BE2C (cell line): ENCODE data around the gene SH3RF3.

Source experiments
- DNase-seq: peaks from one replicate; pipeline ENCODE4 v3.0.0-alpha.2; 2020
- H3K27me3 ChIP-seq: fragments of 250-450 bp; sonication (Bioruptor Pico); 2 replicates; pipeline ENCODE4 v1.5.1; 2020; ENCODE audit warnings: mild to moderate bottlenecking
- H3K36me3 ChIP-seq: fragments of 250-450 bp; sonication (Bioruptor Pico); 2 replicates; pipeline ENCODE4 v1.5.1; 2020; ENCODE audit warnings: mild to moderate bottlenecking
- H3K4me1 ChIP-seq: fragments of 250-450 bp; sonication (Bioruptor Pico); 2 replicates; pipeline ENCODE4 v1.5.1; 2020
- H3K4me3 ChIP-seq: 2 replicates; pipeline ENCODE4 v1.5.1; 2011; ENCODE audit warnings: low read depth, low read length
- H3K9me3 ChIP-seq: fragments of 250-450 bp; sonication (Bioruptor Pico); 2 replicates; pipeline ENCODE4 v1.5.1; 2020
- TF ChIP-seq, protein P1 (sequence below): IDR thresholded peaks from 2 replicates; pipeline ENCODE4 v1.5.1; 2012; ENCODE audit warnings: mild to moderate bottlenecking, low read depth, low read length

The SH3RF3 gene

DNA sequence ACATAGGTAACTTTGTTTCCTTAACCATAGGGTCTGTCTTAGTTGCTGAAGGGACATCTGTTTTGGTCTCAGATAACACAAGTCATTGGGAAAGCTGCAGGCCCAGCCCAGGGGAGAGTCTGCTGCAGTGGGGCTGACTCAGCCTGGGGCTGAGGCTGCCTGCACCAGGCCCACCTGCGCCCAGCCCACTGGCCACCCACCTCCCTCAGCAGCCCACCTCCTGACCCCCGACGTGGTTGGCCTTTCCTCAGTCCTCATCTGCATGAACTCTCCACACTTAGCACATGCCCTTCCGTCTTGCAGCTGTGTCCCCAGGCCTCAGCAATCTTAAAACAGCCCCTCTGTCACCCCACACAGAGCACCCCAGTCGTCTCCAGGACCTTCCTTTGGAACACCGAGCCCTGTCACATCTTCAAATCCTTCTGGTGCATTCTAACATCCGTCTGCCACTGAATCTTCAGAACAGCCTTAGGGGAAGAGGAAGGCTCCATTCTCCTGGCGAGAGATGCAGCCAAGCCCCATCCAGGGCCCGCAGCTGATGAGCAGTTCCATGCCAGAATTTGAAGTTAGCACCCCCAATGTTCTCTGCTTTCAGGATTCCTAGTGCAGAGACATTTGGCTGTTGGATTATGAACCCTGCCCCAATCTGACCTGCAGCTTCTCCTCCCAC is 253.4 kb downstream of the SH3RF3 start:
- Histone ChIP-seq H3K9me3 (no peaks in the 10 kb centered on the region), H3K4me1 (no peaks in the 10 kb centered on the region), H3K27me3 (no peaks in the 10 kb centered on the region), H3K36me3 (no peaks in the 10 kb centered on the region), H3K4me3 (no peak overlapping the region)
- TF ChIP-seq, protein P1, sequence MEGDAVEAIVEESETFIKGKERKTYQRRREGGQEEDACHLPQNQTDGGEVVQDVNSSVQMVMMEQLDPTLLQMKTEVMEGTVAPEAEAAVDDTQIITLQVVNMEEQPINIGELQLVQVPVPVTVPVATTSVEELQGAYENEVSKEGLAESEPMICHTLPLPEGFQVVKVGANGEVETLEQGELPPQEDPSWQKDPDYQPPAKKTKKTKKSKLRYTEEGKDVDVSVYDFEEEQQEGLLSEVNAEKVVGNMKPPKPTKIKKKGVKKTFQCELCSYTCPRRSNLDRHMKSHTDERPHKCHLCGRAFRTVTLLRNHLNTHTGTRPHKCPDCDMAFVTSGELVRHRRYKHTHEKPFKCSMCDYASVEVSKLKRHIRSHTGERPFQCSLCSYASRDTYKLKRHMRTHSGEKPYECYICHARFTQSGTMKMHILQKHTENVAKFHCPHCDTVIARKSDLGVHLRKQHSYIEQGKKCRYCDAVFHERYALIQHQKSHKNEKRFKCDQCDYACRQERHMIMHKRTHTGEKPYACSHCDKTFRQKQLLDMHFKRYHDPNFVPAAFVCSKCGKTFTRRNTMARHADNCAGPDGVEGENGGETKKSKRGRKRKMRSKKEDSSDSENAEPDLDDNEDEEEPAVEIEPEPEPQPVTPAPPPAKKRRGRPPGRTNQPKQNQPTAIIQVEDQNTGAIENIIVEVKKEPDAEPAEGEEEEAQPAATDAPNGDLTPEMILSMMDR: no peak
- no peak for DNase-seq

DNA sequence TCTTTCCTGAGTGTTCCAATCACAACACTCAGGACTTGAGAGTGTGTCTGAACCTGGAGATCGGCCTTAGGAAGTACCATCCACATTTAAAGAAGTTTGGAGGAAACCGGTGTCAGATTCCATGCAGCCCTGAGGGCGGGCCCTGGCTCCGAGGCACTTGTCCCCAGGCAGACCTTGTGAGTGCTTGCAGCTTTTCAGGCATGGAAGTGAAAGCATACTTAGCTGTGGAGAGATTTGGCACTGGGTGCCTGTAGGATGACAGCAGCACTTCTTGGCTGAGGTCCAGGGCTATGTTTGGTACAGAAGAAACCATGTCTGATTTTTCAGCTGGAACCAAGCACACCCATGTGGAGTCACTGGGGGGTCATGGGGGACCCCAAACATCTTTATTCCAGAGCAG is 253.9 kb downstream of the SH3RF3 start:
- H3K27me3 ChIP-seq: no peaks in the 10 kb centered on the region
- no peaks in the 10 kb centered on the region for H3K4me1 ChIP-seq
- H3K36me3 ChIP-seq: no peaks in the 10 kb centered on the region
- H3K4me3 ChIP-seq: no peak overlapping the region
- TF ChIP-seq, protein P1: no peak
- DNase-seq: no peak
- no peaks in the 10 kb centered on the region for H3K9me3 ChIP-seq

DNA sequence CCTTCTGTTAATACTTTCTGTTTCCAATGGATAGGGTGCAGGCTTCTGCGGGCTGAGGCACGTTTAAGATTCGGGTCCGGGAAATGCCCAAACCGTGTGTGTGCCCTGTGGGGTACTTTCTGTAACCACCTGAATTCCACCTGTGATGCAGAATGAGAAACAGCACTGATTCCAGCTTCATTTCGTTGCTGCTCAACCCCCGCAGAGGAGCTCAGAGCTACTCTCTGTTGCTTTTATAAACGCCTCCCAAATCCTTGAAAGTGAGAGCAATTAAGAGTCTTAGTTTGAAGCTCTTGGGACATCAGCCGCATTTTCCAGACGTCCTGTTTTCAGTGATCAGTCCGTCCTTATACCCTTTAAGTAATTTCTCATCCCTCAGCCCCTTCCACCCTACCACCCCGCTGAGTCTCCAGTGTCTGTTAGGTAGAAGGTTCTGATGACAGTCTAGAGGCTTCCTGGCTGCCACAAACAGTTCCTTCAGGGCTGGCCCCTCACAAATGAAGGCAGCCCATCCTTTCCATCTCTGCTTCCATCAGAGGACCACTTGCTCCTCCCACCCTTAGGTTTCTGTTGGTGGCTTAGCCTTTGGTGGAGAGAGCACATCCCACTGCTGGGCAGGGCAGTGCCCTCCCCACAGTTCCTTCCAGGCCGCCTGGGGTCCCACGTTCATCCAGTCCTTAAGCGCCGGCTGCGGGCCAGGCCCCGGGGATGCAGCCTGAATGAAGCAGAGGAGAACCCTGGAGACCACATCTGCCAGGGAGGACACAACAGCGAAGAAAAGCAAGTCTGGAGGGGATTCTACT is 254.7 kb downstream of the SH3RF3 start:
- no peaks in the 10 kb centered on the region for H3K27me3 ChIP-seq
- H3K36me3 ChIP-seq: no peaks in the 10 kb centered on the region
- TF ChIP-seq, protein P1: no peak
- no peak for DNase-seq
- H3K4me3 ChIP-seq: no peak overlapping the region
- H3K4me1 ChIP-seq: no peaks in the 10 kb centered on the region
- no peaks in the 10 kb centered on the region for H3K9me3 ChIP-seq

DNA sequence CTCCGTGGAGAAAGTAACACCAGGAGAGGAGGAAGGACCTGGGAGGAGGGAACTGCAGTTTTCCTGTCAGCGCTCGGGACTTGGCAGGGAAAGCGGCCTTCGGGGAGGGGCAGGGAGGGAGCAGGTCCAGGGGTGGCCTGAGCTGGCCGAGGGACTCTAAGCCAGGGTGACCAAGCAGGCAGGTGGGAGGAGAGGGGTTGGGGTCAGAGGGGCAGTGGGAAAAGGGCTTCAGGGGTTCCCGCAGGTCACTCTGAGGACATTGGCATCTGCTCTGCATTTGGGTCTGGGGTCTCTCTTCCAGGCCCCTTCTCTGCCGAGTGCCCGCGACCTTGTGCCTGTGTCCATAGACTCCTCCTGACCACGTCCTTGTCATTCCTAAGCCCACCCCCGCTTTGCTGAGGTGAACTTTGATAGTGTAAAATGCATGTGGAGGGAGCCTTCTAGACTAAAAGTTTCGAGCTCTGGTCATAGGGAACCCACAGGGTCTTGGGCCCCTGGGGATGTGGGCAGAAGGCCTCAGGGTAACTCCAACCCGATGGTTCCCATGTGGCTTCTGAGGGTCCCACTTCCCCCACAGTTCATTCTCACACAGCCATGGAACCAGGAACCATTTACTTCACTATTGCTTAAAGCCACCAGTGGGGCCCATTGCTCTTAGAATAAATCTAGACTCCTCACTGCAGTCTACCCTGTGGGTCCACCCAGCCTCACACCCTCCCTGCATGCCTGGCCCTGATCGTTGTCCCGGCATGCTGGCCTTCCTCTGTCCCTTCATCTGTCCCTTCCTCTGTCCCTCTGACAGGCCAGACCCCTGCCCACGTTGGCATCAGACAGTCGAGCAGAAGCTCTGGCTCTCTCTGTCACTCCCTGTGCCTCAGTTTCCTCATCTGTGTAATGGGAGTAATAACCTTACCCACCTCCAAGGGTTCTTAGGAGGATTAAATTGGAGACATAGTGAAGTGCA is 255.6 kb downstream of the SH3RF3 start:
- Histone ChIP-seq H3K9me3 (no peaks in the 10 kb centered on the region), H3K27me3 (no peaks in the 10 kb centered on the region), H3K4me3 (no peak overlapping the region), H3K4me1 (no peaks in the 10 kb centered on the region), H3K36me3 (no peaks in the 10 kb centered on the region)
- DNase-seq: no peak
- TF ChIP-seq, protein P1: no peak

DNA sequence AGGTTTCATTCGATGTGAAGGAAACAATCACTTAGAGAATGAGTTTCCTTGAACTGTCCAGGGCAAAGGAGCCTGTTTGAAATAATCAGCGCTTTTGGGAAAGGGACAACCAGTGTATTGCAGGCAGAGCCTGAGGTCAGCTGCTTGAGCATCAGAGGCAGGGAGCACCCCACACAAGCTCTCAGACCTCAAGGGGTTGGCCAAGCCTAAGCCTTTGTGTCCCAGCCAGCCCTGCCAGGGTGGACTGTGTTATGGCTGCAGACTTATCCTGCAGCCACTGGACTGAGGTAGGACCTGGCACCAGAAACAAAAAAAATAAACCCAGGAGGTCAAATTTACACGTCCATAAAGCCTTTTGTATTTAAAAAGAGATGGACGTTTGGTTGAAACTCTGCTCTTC is 256.5 kb downstream of the SH3RF3 start:
- TF ChIP-seq, protein P1: no peak
- Histone ChIP-seq H3K4me1 (no peaks in the 10 kb centered on the region), H3K9me3 (no peaks in the 10 kb centered on the region), H3K4me3 (no peak overlapping the region), H3K27me3 (no peaks in the 10 kb centered on the region), H3K36me3 (no peaks in the 10 kb centered on the region)
- no peak for DNase-seq
